Glutamatergic neuron (in vitro differentiated cells): ENCODE results near the gene CLCN4. TPM values are rescaled to one million over a fixed set of nuclear protein-coding genes. Genes with fewer than 3 reads are reported as not detected.

Experiments
- DNase-seq: peaks from one replicate; pipeline ENCODE4 v3.0.0; 2022
- H3K27ac Mint-ChIP-seq: one replicate; pipeline ENCODE4 v1.8.0; 2020; ENCODE audit warnings: mild to moderate bottlenecking, mixed read lengths, inconsistent platforms; ENCODE audit not compliant: unreplicated experiment
- H3K27me3 Mint-ChIP-seq: one replicate; pipeline ENCODE4 v1.8.0; 2020; ENCODE audit warnings: mild to moderate bottlenecking, moderate library complexity, mixed read lengths, inconsistent platforms; ENCODE audit not compliant: unreplicated experiment
- H3K36me3 Mint-ChIP-seq: one replicate; pipeline ENCODE4 v1.8.0; 2020; ENCODE audit warnings: mild to moderate bottlenecking, mixed read lengths, inconsistent platforms; ENCODE audit not compliant: unreplicated experiment
- H3K4me1 Mint-ChIP-seq: one replicate; pipeline ENCODE4 v1.8.0; 2020; ENCODE audit warnings: mild to moderate bottlenecking, low read depth, mixed read lengths, inconsistent platforms; ENCODE audit not compliant: unreplicated experiment
- H3K4me3 Mint-ChIP-seq: one replicate; pipeline ENCODE4 v1.8.0; 2020; ENCODE audit warnings: mild to moderate bottlenecking, mixed read lengths, inconsistent platforms; ENCODE audit not compliant: unreplicated experiment
- H3K9me3 Mint-ChIP-seq: one replicate; pipeline ENCODE4 v1.8.0; 2020; ENCODE audit warnings: mild to moderate bottlenecking, moderate library complexity, mixed read lengths, inconsistent platforms; ENCODE audit not compliant: unreplicated experiment
- CTCF ChIP-seq: fragments of 200-600 bp; sonication (generic); IDR thresholded peaks from one replicate; pipeline ENCODE4 v1.5.0; 2021; ENCODE audit not compliant: partially characterized antibody, unreplicated experiment
- total RNA-seq: library from RNA; stranded (reverse); fragmentation: NEBNext Ultra II Directional; extraction: Animal tissue kit (Norgen Biotek cat#: 25700); gene quantifications from one replicate; pipeline ENCODE4 v1.2.1, GENCODE V29; 2021; ENCODE audit not compliant: unreplicated experiment

Gene CLCN4
- total RNA-seq, 1 donor from 2014 or later = 64.7 TPM

- DNase-seq = no peak
- H3K4me1 Mint-ChIP-seq = peaks cover 40% of the 10 kb centered on the region
- peaks cover 6% of the 10 kb centered on the region for H3K27me3 Mint-ChIP-seq
- no peak for TF ChIP-seq CTCF
- H3K4me3 Mint-ChIP-seq = peak overlapping the region; percentile 65
- H3K36me3 Mint-ChIP-seq = no peaks in the 10 kb centered on the region
- peaks cover 7% of the 10 kb centered on the region for H3K9me3 Mint-ChIP-seq
- no peak overlapping the region for H3K27ac Mint-ChIP-seq
Measured at GRCh38 chrX:10174051-10174450, 17.3 kb downstream of the CLCN4 start.

- Mint-ChIP-seq H3K27ac (no peak overlapping the region), H3K9me3 (peaks cover 7% of the 10 kb centered on the region), H3K27me3 (peaks cover 8% of the 10 kb centered on the region), H3K4me3 (no peak overlapping the region), H3K36me3 (no peaks in the 10 kb centered on the region), H3K4me1 (peaks cover 40% of the 10 kb centered on the region)
- no peak for DNase-seq
- no peak for TF ChIP-seq CTCF
Measured at GRCh38 chrX:10174810-10175209, 18.0 kb downstream of the CLCN4 start.

- no peak for DNase-seq
- H3K9me3 Mint-ChIP-seq = peaks cover 7% of the 10 kb centered on the region
- no peaks in the 10 kb centered on the region for H3K36me3 Mint-ChIP-seq
- no peak overlapping the region for H3K4me3 Mint-ChIP-seq
- peaks cover 8% of the 10 kb centered on the region for H3K27me3 Mint-ChIP-seq
- no peak for TF ChIP-seq CTCF
- H3K27ac Mint-ChIP-seq = no peak overlapping the region
- H3K4me1 Mint-ChIP-seq = peaks cover 40% of the 10 kb centered on the region
Measured at GRCh38 chrX:10175319-10175871, 18.6 kb downstream of the CLCN4 start.

GRCh38 chrX:10176121-10177003 lies 19.6 kb downstream of the CLCN4 start:
- peak overlapping the region; percentile 75 for H3K27ac Mint-ChIP-seq
- peaks cover 8% of the 10 kb centered on the region for H3K27me3 Mint-ChIP-seq
- DNase-seq = no peak
- no peaks in the 10 kb centered on the region for H3K36me3 Mint-ChIP-seq
- peak overlapping the region; percentile 46 for H3K4me3 Mint-ChIP-seq
- TF ChIP-seq CTCF = no peak
- peaks cover 7% of the 10 kb centered on the region for H3K9me3 Mint-ChIP-seq
- peaks cover 40% of the 10 kb centered on the region for H3K4me1 Mint-ChIP-seq

- TF ChIP-seq CTCF = no peak
- Mint-ChIP-seq H3K27me3 (peaks cover 8% of the 10 kb centered on the region), H3K4me1 (peaks cover 40% of the 10 kb centered on the region), H3K27ac (peak overlapping the region; percentile 70), H3K9me3 (peaks cover 7% of the 10 kb centered on the region), H3K36me3 (no peaks in the 10 kb centered on the region), H3K4me3 (no peak overlapping the region)
- DNase-seq = no peak
Measured at GRCh38 chrX:10177004-10177396, 20.2 kb downstream of the CLCN4 start.
